HG02623 (cell line): Measurements from ENCODE around the gene CCDC137.
"Not testable (repeated sequence)": the region's sequence is repeated elsewhere in the genome, so short reads cannot be mapped to it uniquely, and the experiment has no call there.

Experiments
- ATAC-seq: cut with Tn5 transposase; IDR thresholded peaks from one replicate; pipeline ENCODE4 v1.9.1; 2021; ENCODE audit warnings: moderate library complexity; ENCODE audit not compliant: unreplicated experiment

The CCDC137 gene

DNA sequence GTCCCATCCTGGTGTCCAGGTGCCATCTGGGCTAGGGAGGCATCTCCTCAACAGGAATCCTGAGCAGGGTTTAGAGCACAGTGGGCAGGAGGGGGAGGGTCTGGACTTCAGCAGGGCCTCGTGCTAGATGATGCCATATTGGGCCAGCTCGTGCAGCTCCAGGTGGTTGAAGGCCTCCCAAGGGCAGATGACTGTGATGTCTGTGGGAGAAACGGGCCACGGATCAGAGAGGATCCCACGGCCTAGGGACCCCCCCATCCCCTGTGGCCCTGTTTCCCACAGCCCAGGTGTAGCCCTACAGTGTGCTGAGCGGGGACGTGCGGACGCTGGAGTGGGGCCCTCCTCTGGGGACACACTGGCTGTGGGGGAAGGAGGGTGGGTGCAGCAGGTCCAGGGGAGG lies 15.6 kb upstream of the CCDC137 start:
- no peak for ATAC-seq

DNA sequence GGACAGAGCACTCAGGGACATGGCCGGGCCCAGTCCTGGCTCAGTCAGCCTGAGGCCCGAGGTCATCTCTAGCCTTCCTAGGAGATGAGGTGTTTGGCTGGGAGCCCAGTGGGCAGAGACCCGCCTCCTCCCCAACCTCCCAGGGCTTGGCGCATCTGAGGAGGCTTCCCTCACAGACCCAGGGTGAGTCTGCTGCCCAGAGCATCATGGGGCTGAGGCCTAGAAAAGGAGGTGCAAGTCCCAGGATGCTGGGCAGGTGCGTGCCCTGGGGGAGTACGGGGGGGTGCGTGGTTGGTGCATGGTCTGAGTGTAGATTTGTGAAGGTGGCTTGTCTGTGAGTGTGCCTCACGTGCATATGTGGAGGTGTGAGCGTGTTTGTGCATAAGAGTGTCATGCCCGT lies 14.8 kb upstream of the CCDC137 start:
- no peak for ATAC-seq

DNA sequence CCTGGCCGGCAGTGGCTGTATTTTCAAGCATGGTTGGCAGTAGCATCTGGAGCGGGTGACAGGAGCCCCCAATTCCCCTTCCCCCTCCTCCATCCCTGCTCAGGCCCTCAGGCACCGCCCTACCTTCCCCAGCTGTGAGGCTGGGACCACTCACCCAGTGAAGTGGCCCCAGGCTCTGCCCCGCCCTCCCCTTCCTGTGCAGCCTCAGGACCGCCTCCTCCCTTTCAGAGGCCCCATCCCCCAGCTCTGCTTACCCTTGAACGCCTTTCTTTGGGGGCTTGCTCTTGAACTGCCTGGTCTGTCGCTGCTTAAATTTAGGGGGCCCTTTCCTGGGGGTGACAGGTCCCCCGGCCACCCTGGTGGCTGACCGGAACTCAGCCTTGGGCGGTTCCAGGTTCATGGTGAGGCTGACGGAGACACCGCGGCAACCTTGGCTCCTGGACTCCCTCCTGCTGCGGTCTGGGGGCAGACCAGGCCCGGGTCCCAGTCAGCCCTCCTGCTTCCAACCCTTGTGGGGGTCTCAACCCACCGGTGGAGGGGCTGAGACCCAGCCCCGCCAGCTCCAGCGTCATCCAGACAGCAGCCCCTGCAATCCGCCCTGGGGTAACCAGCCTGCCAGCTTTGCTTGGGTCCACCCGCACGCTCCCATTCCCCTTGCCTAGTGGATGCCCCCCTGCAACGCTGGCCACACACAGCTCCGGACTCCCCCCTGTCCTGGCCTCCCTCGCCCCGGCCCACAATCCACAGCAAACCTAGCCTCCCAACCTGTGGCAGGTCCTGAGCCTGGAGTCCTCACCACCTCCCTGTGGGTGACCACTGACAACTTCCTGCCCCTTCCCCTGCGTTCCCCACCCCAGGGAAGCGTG lies 13.4 kb upstream of the CCDC137 start:
- ATAC-seq = no peak

DNA sequence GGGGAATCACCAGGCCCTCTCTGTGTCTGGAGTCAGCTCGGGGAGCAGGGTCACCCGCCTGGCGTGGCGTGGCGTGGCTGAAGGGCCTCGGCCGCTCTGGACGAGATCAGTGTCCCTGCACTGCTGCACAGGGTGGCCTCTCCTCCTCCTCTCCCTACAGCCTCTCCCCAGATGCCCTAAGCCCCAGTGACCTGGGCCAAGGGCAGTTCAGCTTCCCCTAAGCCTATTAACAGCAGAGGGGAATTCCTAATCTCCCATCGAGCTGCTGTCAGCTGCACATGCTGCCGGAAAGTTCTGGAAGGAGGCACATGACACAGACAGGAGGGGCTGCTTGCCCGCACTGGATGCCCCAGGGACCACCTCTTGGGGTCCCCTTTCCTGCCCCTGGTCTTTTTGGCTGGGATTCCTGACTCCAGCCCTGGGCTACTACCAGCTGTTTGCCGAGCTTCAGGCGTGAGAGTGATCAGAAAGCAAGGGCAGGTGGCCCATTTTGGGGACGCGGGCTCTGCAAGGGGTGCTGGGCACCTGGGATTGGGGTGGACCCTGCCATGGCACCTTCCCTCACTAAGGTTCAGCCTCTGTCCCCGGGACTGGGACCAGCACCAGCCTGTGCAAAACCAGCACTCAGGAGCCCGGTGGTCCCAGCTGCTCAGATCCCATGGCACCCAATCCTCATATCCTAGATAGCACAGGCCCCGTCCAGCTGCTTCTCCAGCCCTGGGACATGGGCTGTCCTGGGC lies 11.0 kb upstream of the CCDC137 start:
- no peak for ATAC-seq

DNA sequence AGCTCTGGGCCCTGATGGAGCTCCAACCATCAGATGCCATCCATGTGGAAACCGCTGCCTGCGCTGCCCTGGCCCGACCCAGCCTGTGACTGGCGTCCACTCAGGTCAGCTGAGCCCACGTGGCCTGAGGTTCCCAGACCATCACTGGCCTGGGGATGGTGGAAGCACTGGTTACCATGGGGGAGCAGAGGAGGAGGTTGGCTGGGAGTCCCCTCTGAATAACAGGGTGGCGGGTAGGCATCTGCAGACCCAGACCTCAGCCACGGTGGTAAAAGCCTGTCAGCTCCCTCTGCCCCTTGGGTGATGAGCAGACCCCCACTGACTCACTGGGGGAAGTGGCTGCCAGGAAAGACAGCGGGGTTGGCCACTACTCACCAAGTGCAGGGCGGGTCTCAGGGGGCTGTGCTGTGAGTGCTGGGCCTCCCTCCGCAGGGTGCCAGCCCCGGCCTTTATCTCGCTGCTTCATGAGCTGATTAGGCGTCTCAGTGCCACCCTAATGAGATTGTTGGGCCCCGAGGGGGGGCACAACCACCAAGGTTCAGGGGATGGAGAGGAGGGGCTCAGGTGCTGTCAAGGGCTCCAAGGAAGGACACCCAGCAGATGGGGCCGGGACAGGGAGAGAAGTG lies 10.3 kb upstream of the CCDC137 start, which contains the start of gene PDE6G:
Gene PDE6G, minus strand, starts transcription at position 425 of the 626 bp plus-strand sequence. CDS start 3,237 bp downstream, outside the sequence.
- ATAC-seq = no peak

DNA sequence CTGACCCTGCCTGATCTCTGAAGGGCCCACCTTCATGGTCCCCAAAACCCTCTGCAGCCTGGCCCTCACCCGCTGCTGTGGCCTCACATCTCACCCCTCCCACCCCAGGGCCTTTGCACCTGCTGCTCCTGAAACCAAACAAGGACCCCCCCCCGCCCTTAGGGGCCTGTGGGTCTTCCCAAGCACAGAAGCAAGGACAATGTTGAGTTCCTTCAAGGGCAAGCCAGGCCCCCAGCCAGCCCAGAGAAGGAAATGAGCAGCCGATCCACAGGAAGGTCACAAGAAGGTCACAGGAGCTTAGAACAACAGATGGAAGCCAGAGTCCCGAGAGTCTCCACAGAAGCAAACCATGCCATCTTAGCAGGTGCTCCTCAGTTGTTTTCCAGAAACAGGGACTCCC lies 9.7 kb upstream of the CCDC137 start:
- no peak for ATAC-seq

DNA sequence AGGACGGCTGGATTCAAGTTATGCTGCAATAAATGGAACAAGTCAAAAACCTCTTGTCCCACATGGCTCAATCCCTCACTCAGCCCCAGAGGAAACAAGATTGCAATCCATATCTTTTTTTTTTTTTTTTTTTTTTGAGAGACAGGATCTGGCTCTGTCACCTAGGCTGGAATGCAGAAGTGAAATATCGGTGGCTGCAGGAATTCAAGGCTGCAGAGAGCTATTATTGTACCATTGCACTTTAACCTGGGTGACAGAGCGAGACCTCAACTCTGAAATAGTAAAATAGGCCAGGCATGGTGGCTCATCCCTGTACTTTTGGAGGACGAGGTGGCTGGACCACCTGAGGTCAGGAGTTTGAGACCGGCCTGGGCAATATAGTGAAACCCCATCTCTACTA lies 7.5 kb upstream of the CCDC137 start:
- no peak for ATAC-seq

DNA sequence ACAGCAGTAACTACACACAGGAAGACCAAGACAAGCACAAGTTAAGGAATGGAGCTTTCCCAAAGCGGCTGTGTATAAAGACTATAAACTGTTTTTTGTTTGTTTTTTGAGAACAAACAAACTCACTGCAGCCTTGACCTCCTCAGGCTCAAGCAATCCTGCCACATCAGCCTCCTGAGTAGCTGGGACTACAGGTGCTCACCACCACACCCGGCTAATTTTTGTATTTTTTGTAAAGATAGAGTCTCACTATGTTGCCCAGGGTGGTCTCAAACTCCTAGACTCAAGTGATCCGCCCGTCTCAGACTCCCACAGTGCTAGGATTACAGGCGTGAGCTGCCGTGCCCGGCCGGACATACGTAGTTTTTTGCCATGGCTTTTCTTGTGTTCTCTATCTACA lies 6.1 kb upstream of the CCDC137 start:
- ATAC-seq = no peak

DNA sequence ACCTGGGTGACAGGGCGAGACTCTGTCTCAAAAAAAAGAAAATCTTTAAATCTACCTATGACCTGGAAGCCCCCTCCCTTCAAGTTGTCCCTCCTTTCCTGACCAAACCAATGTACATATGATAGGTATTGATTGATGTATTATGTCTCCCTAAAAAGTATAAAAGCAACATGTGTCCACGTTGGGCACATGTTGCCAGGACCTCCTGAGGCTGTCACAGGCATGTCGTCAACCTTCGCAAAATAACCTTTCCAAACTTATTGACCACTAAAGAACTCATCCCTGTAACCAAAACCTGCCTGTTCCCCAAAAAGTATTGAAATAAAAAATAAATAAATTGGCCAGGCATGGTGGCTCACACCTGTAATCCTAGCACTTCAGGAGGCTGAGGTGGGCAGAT lies 4.5 kb upstream of the CCDC137 start:
- ATAC-seq = no peak

DNA sequence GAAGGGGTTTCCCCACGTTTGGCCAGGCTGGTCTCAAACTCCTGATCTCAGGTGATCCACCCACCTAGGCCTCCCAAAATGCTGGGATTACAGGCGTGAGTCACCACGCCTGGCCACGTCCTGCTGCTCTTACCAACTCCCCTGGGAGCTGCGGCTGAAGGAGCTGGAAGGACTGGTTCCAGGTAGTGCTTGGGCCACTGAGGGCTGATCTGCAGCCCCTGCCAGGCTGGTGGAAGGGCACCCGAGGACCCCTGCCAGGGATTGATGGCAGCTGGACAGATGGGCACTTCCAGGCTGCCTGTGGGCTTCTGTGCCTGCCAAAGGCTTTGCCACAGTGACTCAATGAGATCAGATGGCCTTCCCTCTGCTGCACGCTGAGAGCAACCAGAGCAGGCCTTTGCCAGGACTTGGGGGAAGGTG lies 2.5 kb upstream of the CCDC137 start:
- ATAC-seq = no peak

DNA sequence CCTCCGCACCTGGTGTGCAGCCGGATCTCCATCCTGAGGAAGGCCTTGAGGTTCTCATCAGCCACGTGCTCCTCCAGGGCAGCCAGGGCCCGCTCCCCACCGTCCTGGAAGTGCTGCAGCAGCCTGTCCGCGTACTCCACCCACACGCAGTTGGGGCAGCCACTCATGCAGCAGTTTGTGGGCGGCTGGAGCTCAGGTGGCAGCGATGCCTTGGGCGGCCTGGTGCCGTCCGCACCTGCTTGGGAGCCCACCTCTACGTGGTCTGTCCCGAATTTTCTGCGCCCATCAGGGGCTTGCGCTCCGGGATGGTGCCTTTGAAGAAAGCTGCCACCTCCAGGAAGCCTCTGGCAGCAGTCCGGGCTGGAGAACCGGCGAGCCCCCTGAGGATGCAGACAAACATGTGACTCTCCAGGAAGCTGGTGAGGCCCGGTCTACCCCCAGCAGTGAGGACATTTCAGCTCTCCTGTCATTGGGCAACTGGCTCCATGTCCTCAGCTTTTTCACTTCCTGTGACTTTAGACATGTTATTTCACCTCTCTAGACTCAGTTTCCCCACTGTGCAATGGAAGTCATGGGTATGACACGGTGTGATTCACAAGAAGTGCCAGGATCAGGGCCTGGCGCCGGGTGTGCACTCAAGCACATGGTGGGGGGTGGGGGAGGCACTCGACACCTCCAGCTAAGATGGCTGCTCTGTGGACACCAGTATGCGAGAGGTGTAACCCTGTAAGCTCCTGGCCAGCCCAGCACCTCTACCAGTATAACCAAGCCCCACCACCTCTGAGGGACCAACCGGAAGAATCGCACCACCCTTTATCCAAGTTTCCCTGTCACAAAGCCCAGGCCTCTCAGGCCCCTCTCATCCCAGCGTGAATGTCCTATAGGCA lies 1.1 kb upstream of the CCDC137 start:
- ATAC-seq = peak; percentile 3

DNA sequence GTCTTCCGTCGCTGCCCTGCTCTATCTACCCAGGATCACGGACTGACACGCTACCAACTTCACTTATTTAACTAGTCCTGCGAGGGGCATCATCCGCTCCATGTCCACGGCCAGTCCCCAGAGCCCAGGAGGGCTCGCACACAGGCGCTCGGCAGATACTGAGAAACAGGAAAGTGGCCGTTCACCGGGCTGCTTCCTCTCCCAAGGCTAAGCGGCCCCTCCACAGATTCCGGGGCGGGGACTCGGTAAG lies 520 bp upstream of the CCDC137 start:
- peak; percentile 12 for ATAC-seq

DNA sequence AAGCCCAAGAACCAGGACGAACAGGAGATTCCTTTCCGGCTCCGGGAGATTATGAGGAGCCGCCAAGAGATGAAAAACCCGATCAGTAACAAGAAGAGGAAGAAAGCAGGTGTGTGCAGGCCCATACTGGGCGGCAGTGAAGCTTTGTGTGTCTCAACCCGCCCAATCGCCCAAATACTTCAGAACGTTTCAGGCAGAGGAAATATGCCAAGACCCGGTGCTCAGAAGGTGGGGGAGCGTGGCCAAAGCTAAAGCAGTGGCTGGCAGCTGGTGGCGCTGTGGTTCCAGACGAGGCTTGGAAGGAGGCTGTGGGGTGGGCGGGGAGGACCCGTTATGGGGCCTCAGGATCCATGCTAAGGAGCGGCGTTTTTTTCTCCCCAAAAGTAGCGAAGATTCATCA lies 1.2 kb downstream of the CCDC137 start:
- ATAC-seq = no peak

DNA sequence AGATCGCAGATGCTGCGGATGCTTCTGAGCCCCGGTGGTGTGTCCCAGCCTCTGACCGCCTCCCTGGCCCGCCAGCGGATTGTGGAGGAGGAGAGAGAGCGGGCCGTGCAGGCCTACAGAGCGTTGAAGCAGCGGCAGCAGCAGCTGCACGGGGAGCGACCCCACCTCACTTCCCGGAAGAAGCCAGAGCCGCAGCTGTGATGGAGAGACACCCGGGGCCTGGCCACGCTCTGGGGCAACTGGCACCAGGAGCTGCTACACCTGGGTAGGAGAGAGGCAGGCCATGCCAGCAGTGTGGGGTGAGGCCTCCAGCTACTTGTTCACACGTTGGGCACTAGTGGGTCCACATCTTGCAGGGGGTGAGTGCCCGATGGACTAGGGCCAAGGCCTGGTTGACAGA lies 6.0 kb downstream of the CCDC137 start:
- no peak for ATAC-seq

DNA sequence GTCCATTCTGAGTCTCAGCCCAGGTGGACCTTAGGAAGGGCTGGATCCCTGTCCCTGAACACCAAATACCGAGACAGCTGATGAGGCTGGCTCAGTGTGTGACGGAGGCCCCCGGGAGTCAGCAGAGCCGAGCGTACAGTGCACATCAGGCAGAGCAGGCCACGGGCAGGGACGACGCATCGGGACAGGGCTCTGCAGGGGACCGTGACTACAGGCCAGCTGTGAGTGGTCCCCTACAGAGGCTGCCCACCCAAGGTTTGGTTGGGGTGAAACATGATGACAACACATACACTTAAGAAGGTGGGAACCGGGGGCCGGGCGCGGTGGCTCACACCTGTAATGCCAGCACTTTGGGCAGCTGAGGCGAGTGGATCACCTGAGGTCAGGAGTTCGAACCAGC lies 6.4 kb downstream of the CCDC137 start:
- ATAC-seq = no peak

DNA sequence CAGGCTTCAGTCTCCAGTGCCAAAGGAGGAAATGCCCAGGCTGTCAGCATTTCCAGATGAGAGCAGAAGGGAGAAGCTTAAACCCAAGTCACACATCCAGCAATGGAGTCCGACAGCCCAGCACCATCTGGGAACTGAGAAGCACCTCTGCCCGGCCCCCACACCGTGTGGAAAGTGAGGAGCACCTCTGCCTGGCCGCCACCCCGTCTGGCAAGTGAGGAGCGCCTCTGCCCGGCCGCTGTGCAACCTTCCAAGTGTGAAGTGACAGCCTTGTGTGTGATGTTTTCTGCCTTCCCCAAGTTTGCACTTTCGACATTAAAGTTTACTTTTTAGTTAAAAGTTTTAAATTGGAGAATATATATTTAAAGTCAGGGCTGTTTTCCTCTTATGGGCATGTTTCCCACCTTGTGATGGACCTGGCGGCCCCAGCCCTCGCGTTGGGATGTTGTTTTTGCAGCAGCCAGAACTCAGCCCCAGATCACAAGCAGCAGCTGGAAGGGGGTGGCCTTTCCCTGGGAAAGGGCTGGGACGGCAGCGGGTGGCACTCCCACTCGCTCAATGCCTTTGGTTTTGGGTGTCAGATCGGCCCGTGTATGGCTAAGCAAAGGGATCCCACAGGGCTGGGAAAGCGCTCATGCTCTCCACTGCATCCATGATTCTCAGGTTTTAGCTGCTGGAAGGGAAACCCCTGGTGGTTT lies 7.2 kb downstream of the CCDC137 start:
- ATAC-seq = no peak

DNA sequence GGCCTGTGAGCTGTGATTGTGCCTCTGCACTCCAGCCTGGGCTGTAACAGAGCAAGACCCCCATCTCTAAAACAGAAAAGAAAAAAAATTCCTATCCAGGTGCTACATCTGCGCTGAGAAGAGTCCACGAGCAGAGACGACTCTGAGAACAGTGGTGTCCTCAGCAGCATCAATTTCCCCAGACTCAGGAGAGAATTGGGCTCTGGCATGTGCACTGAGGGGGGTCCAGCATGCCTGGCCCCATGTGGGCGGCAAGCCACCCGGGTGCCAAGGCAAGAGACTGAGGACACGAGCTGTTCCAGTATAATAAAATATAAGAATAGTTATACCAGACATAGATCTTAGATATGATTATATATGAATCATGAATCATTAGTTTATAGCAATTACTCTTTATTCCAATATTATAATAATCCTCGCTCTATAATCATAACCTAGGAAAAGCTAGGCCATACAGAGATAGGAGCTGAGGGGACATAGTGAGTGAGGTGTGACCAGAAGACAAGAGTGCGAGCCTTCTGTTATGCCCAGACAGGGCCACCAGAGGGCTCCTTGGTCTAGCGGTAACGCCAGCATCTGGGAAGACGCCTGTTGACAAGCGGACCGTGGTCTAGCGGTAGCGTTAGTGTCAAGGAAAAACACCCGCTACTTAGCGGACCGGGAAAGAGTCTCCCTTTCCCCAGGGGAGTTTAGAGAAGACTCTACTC lies 9.1 kb downstream of the CCDC137 start:
- ATAC-seq = not testable (repeated sequence)

DNA sequence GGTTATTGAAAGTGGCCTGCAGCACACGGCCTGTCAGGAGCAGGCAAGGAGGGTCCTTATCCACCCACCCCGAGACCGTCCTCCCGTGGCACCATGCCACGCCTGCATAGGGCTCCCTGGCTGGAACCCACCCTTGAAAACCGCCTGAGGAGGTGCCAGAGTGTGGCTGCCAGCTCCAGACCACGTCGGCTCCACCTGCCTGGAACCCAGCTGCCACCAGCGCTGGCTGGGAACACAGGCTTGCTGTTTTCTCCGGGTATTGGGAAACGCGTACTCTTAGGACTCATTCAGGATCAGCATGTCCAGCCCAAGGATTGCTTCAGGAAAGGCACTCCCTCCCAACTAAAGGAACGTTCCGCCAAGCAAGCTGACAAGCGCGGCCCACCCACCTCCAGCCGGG lies 10.4 kb downstream of the CCDC137 start:
- ATAC-seq = no peak

DNA sequence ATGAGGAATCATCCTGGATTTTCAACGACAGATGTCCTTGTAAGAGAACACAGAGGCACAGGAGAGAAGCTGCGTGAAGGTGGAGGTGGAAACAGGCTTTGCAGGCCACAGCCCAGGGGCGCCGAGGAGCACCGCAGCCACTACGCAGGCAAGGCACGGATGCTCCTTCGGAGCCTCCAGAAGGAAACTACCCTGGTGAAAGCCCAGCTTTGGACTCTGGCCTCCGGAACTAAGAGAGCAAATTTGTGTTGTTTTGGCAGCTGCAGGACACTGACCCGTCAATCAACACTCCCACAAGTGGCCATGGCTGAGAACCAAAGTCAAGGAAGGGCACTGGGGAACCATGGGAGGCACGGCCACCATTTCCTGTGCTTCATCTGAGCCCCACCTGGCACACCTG lies 13.6 kb downstream of the CCDC137 start:
- ATAC-seq = no peak

DNA sequence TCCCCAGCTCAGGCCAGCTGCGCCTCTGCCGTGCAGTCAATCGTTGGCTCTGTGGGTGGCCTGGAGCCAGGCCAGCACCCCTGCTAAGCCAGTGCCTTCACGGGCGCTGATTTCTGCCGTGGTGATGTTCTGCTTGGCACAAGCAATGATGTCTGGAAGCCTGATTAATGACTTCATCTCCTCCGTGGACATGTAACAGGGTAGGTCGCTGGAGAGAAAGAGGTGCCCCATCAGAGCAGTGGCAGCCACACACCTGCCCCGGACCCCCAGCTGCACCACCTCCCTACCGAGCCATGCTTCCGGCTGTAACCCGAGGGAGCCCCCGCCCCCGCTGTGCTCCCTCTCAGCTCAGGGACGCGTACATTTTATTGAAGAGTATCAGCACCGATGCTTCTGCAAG lies 15.1 kb downstream of the CCDC137 start:
- no peak for ATAC-seq
